Stimulated activated naive CD4-positive, alpha-beta T cell (primary cell): ENCODE results near the gene CHRND.
A peak's percentile ranks its signal among the peaks of the same experiment; 100 is the strongest.

Experiments
- DNase-seq, 6 experiments: peaks; one replicate each; lab custom pipeline; 2025; lab: John Stamatoyannopoulos, UW

The CHRND gene

GRCh38 chr2:232502911-232503808, 22.8 kb upstream of the CHRND start:
- DNase-seq, result peak; percentile 11 to 50 (median 32)

- no peak for DNase-seq
Measured at GRCh38 chr2:232503809-232504323, 22.1 kb upstream of the CHRND start.

GRCh38 chr2:232504438-232504837, 21.5 kb upstream of the CHRND start:
- DNase-seq, result no peak

- no peak for DNase-seq
Measured at GRCh38 chr2:232505856-232506255, 20.1 kb upstream of the CHRND start.

GRCh38 chr2:232506709-232507108, 19.3 kb upstream of the CHRND start:
- DNase-seq, result no peak

- DNase-seq, result no peak
Measured at GRCh38 chr2:232508251-232508650, 17.7 kb upstream of the CHRND start.

- no peak for DNase-seq
Measured at GRCh38 chr2:232511336-232511890, 14.5 kb upstream of the CHRND start.

GRCh38 chr2:232512602-232513001, 13.4 kb upstream of the CHRND start:
- DNase-seq, result no peak

- no peak for DNase-seq
Measured at GRCh38 chr2:232513353-232513752, 12.6 kb upstream of the CHRND start.

GRCh38 chr2:232515639-232516038, 10.3 kb upstream of the CHRND start:
- no peak for DNase-seq

- DNase-seq, result no peak
Measured at GRCh38 chr2:232516551-232516950, 9.4 kb upstream of the CHRND start.

GRCh38 chr2:232518844-232519243, 7.1 kb upstream of the CHRND start:
- DNase-seq, result no peak

- no peak for DNase-seq
Measured at GRCh38 chr2:232519581-232520438, 6.2 kb upstream of the CHRND start, which contains the start of gene PRSS56. PRSS56 (plus strand) TSS chr2:232520388; CDS start chr2:232520599, 211 bp downstream.

GRCh38 chr2:232520489-232520888, 5.5 kb upstream of the CHRND start:
- no peak for DNase-seq

- no peak for DNase-seq
Measured at GRCh38 chr2:232521098-232521497, 4.9 kb upstream of the CHRND start.

GRCh38 chr2:232521959-232522622, 3.9 kb upstream of the CHRND start:
- peak in 5 of 6 experiments; percentile 42 to 79 (median 59) for DNase-seq

GRCh38 chr2:232522623-232523401, 3.1 kb upstream of the CHRND start:
- DNase-seq, result no peak

- no peak for DNase-seq
Measured at GRCh38 chr2:232523402-232523681, 2.6 kb upstream of the CHRND start.

GRCh38 chr2:232523682-232524597, 2.0 kb upstream of the CHRND start:
- peak in 1 of 6 experiments; percentile 8 for DNase-seq

- DNase-seq, result no peak
Measured at GRCh38 chr2:232524771-232525170, 1.2 kb upstream of the CHRND start.
